ENCODE data around the gene TRMT44. TPM values are rescaled to one million over a fixed set of nuclear protein-coding genes. Genes with fewer than 3 reads are reported as not detected.

TRMT44 gene, protein sequence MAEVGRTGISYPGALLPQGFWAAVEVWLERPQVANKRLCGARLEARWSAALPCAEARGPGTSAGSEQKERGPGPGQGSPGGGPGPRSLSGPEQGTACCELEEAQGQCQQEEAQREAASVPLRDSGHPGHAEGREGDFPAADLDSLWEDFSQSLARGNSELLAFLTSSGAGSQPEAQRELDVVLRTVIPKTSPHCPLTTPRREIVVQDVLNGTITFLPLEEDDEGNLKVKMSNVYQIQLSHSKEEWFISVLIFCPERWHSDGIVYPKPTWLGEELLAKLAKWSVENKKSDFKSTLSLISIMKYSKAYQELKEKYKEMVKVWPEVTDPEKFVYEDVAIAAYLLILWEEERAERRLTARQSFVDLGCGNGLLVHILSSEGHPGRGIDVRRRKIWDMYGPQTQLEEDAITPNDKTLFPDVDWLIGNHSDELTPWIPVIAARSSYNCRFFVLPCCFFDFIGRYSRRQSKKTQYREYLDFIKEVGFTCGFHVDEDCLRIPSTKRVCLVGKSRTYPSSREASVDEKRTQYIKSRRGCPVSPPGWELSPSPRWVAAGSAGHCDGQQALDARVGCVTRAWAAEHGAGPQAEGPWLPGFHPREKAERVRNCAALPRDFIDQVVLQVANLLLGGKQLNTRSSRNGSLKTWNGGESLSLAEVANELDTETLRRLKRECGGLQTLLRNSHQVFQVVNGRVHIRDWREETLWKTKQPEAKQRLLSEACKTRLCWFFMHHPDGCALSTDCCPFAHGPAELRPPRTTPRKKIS
- 9.4 and 9.6 TPM in 2 replicates for total RNA-seq (2014; rRNA removed; shearing (Covaris generic))

DNA sequence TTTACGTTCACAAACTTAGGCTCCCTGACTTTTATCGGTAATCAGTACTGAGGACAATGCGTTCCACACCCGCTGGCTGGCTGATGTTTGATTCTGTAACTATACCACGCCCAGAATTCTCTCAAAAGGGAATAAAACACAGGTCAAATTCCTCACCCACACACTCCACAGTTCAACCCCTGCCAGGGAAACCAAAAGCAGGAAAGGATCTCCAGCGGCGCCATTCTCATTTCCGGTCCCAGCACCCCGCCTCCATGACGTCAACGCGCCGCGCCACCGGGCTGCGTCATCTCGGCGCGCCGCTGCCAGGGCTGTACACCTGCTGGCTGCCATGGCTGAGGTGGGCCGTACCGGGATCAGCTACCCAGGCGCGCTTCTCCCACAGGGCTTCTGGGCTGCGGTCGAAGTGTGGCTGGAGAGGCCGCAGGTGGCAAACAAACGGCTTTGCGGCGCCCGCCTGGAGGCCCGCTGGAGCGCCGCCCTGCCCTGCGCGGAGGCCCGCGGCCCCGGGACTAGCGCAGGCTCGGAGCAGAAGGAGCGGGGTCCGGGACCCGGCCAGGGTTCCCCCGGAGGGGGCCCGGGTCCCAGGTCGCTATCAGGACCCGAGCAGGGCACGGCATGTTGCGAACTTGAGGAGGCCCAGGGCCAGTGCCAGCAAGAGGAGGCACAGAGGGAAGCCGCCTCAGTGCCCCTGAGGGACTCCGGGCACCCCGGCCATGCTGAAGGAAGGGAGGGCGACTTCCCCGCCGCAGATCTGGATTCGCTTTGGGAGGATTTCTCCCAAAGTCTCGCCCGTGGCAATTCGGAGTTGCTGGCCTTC is at the start of gene TRMT44, which contains the start of gene ACOX3:
TRMT44 (plus strand) TSS at position 286 of the 820 bp plus-strand sequence; CDS start at position 332, 46 bp downstream.
ACOX3 (minus strand) TSS at position 232 of the 820 bp plus-strand sequence. CDS start 24,202 bp downstream, outside the sequence.
- DNase-seq (ENCODE audit: low spot score) = peak; percentile 87

DNA sequence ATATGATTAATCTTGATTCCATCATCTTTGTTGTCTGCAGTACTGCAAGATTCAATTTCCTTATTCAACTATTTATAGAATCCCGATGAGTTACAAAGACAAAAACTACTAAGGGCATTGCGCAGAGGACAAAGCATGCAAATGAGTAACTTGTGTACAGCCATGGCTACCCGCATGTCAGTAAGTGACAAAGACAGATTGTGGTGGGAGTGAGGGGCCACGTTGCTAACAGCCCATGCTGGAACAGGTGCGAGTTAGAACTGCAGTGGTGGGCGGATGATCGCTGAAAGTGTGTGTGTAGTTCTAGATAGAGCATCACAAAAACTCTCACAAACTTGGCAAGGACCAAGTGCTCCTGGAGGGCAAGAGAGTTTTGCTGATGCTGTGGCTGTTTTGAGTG is 49.5 kb upstream of the TRMT44 start:
- DNase-seq (ENCODE audit: low spot score) = no peak

DNA sequence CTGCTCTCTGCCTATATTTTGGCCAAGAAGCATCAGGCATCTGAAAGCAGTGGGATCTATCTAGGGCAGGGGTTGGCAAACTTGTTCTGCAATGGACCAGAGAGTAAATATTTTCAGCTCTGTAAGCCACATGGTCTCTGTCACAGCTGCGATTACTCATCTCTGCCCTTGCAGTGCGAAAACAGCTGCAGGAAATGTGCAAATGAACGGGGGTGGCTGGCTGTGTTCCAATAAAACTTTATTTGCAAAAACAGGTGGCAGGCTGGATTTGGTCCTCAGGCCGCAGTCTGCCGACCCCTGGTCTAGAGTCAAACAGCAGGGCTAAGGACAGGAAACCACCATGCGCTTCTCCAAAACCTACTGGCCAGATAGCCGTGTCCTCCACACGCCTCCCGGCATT is 48.6 kb upstream of the TRMT44 start:
- DNase-seq (ENCODE audit: low spot score) = no peak

DNA sequence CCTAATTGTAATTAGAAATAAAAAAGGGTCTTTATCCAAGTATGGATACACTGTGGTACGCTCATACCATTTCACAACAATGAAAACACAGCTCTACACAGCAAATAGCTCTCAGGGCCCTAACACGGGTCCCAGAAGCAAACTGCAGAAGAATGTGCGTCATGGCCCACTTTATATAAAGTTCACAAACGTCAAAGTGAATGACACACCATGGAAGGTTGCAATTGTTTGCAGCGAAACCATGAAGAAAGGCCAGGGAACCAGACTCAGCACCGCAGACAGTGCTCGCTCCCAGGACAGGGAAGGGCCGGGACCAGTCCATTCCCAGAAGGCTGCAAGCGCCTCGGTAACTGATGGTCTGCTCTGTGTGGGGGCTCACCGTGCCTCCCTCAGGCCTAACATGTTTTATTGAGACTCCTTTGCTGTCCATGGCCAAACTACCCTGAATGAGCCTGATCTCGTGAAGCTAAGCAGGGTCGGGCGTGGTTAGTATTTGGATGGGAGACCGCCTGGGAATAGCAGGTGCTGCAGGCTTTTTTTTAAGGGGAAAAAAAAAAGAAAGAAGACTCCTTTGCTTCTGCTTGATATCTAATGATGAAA is 47.9 kb upstream of the TRMT44 start:
- no peak for DNase-seq (ENCODE audit: low spot score)

DNA sequence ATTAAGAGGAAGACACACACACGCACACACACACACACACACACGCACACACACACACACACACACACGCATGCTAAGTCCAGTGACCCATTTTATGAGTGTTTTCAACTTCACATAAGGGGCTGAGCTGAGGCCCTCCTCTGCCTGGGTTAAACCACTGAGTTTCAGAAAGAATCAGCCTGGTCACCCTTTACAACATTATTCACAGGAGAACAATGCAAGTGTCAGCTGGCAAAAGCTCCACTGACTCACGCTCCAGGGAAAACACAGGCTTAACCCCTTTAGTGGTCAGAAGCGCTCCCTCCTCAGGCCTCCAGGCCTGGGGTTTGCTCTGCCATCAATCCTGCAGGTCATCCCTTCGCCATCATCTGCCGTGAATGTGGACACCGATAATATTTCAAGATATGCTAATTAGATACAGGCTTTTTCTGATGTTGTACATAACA is 47.0 kb upstream of the TRMT44 start:
- DNase-seq (ENCODE audit: low spot score) = peak; percentile 75

DNA sequence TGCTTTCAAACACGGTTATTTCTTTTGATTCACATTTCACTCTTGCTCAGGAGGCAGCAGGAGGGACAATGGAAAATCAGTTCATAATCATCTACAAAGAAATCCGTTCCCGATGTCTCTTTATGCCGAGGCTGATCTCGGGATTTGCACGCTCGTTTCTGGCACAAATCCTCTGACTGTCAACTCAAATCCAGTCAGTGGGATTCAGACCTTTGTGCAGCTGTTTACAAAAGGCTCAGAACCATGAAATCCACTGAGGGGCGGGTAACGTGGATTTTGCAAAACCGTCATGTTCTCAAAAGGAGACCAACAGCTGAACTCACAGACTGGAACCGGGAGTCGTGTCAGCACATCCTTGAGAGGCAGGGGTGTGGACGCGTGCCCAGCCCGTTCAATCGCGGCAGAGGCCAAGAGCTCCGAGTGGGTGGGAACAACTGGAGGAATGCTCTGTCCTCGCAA is 46.5 kb upstream of the TRMT44 start:
- DNase-seq (ENCODE audit: low spot score) = no peak

DNA sequence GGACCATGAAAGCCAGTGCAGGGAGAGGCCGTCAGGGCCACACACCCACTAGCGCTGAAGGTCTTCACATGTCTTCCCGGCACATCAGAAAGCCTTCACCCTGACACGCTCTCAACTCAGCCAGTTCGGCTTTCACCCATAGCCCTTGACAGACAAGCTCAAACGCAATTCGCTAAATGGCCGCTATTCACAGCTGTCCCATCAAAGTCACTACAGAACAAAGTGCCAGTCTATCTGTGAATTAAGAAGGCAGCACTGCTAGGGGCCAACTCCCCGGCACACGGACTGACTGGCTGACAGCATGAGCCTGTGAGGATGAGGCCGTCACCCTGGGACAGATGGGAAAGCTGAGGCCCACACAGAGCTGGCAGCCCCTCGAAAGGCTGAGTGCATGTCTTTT is 45.8 kb upstream of the TRMT44 start:
- no peak for DNase-seq (ENCODE audit: low spot score)

DNA sequence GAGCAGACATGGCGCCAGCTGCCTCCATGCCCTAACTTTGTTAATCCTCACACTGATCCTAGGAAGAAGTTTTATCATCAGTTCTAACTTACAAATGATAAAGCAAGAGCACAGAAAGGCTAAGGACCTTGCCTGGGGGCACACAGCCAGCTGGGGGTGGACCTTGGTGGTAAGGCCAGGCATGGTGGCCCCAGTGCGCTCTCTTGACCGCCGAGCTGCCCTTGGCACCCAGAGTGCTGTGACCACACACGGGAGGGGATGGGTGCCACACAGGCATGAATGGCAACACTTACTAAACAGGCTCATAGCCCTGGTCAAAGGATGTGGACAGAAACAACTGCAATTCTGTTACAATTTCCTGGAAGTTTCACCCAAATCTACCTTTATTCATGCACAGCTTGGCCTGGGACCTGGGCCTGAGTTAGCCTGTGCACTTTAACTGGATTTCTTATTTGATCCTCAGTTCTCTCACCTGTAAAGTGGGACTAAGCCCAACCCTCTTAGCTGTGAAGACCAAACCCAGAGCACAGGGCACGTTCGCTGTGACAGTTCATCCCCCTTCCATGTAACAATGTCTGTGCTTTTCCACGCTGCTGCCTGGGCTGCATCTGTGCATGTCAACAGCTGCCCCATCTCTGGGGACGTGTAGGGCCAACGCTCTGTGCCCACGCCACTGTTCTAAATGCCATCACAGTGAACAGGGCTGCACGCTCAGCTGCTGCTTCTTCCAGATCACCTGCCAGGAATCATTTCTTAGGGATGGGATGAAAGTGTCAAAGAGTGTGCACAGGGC is 44.9 kb upstream of the TRMT44 start:
- DNase-seq (ENCODE audit: low spot score) = no peak

DNA sequence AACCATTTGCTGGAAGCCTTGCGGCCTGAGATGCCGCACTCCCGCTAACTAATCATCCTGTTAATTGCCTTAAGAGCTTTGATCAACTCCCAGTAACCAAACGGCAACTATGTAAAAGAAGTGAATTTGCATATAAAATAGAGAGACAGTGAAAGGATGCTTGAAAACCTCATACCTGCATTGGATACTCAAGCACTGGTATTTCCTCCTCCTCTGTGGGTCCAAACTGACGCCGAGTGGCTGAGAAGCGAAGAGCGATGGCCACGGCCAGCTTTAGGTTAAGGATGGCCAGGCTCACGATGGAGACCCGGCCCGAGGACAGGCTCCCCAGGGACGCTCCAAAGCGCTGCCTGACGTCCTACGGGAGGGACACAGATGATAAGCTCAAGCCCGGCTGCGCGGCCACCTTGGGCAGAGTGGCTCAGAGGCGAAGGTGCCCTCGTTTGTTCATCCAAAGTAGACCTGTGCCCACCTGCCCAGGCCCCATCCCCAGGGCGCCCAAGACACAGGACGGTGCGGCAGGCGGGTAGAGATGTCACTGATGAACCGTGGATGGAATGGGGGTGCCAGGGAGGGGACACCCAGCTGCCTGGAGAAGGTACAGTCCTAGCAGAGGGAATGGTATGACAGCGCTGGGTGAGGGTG is 43.7 kb upstream of the TRMT44 start:
- no peak for DNase-seq (ENCODE audit: low spot score)

DNA sequence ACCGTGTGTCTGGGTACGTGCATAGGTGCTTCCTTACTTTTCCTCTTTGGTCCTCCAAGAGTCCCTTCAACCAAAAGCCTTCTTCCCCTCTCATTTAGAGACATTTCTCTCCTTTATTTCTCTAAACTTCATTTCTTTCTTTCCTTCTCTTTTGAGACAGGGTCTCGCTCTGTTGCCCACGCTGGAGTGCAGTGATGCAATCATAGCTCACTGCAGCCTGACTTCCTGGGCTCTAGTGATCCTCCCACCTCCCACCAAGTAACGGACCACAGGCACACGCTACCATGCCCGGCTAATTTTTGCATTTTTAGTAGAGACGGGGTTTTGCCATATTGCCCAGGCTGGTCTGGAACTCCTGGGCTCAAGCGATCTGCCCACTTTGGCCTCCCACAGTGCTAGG is 42.2 kb upstream of the TRMT44 start:
- DNase-seq (ENCODE audit: low spot score) = no peak

DNA sequence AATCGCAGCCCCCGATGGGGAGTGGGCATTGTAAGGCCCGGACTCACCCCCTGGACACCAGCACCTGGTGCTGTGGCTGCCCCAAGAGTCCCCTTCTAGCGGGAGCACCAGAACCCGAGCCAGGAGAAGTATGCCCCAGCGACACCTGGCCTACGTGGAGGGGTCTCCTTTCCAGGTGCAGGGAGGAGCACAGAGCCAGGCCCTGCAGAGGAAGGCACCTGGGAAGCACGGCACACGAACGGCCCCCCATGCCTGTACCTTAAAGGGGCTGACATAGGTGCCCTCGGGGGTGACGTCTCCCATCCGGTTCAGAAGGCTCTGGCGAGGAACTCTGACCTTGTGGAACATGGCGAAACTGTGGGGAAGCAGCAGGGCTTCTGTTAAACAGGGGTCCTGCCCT is 41.3 kb upstream of the TRMT44 start:
- no peak for DNase-seq (ENCODE audit: low spot score)

DNA sequence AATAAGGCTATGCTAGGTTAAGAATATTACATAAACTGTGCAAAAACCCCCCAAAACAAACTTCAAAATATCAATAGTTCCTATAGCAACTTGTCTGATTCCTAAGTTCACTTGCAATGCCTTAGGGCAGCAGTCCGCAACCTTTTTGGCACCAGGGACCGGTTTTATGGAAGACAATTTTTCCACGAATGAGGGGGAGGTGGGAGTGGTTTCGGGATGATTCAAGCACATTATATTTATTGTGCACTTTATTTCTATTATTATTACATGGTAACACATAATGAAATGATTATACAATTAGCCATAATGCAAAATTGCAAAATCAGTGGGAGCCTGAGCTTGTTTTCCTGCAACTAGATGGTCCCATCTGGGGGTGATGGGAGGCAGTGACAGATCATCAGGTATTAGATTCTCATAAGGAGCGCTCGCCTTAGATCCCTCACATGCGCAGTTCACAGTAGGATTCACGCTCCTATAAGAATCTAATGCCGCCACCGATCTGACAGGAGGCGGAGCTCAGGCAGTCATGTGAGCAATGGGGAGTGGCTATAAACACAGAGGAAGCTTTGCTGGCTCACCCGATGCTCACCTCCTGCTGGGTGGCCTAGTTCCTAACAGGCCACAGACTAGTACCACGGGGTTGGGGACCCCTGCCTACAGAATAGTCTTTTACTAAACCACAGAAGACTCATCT is 39.8 kb upstream of the TRMT44 start:
- DNase-seq (ENCODE audit: low spot score) = no peak

DNA sequence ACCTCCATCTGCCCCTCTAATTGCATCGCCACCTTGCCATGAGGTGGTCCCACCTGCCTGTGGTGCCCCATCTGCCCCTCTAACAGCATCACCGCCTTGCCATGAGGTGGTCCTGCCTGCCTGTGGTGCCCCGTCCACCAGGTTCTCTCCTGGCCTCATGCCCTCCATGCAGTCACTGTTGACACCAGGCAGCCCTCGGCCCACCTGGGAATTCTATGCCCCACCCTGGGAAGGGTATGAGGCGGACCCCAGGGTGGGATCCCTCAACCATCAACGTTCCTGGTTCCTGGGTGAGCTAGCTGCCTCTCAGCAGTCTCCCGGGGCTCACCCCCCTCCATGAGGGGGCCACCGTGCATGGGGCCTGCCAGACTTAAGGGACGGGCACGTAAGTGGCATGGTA is 38.9 kb upstream of the TRMT44 start:
- no peak for DNase-seq (ENCODE audit: low spot score)

DNA sequence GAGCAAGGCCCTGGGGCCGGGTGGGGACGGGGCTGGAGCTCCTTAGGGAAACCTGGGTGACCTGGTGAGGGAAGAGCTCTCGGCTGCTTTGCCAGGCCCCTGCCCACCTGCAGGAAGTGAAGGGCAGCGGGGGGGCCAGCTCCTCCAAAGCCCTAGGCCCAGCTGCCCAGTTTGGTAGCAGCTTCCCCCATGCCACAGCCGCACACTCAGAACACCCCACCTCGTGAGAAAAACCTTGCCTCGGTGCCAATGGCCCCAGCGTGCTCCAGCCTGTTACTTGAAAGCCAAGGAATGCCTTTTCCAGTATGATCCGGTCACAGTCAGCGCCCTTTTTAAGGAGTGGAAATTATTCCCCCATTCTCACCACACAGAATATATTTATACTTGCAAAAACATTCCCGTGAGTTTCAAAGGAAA is 38.4 kb upstream of the TRMT44 start:
- no peak for DNase-seq (ENCODE audit: low spot score)

DNA sequence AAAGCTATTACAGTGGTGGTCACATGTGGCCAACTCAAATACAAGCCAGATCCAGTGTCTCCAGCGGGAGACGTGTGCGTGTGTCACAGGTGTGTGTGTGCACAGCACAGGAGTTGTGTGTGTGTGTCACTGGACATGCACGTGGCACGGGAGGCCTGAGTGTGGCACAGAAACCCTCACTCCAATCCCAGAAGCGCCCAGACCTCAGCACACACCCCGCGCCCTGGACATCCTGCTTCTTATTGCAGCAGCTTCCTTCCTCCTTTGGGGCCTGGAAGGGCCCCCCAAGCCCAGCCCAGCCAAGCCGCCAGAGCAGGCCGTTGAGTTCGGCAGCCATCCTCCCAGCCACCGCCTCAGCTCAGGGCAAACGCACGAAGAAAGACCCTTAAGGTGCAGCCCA is 37.9 kb upstream of the TRMT44 start:
- DNase-seq (ENCODE audit: low spot score) = no peak

DNA sequence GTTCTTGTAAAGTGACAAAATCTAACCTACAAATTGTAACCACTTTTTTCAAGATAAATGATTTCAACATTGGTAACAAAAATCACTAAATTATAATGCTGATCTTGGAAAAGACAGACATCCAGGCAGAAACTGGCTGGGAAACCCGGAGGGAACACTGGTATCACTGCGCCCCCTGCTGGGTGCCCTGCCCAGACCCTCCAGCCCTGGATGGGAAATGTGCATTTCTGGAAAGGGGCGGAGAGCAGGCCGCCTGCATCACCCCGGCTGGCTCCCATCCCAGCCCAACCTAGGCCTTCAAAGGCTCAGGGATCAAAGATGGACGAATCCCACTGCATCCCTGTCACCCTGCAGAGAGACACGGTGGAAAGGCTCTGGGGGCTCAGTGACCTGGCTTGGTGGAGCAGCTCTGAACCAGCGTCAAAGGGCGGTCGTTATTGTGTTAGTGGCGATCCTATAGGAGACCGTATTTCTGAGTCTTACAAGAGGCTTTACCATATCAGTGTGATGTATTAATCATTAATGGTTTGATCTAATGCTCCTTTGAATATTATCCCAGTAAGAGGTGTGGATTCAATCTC is 37.3 kb upstream of the TRMT44 start:
- DNase-seq (ENCODE audit: low spot score) = peak; percentile 74

DNA sequence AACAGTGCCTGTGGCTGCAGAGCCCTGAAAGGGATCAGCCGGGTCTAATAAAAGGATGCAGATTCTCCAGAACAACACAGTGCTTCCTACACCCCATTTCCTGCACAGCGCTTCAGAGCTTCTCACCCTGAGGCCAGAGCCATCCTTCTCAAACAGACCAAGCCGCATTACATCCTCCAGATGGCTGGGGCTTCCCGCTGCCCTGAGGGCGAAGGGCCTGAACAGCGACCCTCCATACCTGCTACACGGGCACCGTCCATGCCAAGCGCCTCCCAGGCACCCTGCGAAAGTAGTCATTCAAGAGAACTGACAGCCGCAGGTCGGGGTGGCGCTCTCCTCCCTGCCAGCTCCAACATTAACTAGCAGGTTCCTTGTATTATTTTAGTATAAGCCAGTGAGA is 36.6 kb upstream of the TRMT44 start:
- no peak for DNase-seq (ENCODE audit: low spot score)

DNA sequence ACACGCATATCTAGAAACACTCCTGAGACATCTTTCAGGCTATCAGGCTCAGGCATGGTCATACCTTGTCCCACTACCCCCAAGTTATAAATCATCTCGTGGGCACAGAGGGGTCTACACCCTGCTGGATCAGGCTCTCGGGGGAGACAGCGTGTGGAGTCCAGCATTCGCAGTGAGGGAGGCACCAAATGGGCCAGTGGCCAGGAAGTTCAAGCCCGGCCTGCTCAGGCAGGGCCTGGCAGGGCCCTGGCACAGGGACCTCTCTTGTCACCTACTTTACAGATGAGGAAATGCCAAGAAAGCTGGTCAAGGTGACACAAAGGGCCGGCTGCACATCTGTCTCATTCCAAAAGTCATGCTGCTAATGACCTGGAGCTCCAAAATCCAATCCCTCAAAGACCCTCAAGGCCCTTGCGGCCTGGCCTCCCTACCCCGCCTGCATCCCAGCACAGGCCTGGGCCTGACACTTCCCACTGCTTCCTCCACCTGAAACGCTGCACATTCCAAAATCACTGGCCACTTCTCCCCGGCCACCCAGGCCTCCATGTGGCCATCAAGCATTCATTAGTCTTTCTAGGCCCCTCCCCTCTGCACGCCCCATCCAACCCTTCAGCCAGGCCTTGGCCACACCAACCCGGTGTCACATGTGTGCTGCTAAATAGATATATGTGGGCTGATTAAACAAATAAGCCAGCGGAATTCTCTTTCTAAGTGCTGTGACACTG is 35.6 kb upstream of the TRMT44 start:
- no peak for DNase-seq (ENCODE audit: low spot score)

DNA sequence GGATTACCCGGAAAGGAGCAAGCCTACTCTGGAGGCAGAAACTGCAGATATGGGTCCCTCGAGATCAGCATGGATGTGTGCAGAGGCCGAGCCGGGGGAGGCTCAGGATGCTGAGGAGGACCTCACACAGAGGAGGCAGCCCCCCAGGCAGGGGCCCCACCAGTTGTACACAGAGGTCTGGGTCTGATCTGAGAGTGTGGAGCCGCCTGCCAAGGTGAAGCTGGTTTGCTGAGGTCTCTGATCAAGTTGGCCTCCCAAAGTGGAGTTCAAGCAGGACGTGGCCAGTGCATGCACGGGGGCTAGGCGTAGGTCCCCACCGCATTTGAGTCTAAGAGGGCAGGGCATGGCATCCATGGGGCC is 35.1 kb upstream of the TRMT44 start:
- DNase-seq (ENCODE audit: low spot score) = no peak
